GM13977 (cell line): ENCODE results near the gene TEX14.
A peak's percentile ranks its signal among the peaks of the same experiment; 100 is the strongest.
"Not testable (repeated sequence)": the region's sequence is repeated elsewhere in the genome, so short reads cannot be mapped to it uniquely, and the experiment has no call there.

ENCODE experiments used
- DNase-seq: peaks from one replicate; pipeline ENCODE4 v3.0.0; 2012; ENCODE audit warnings: low spot score
- CTCF ChIP-seq: IDR thresholded peaks from 2 replicates; pipeline ENCODE4 v1.5.1; 2012; ENCODE audit warnings: mild to moderate bottlenecking, control low read depth; ENCODE audit not compliant: insufficient read depth; ENCODE audit errors: extremely low read depth, missing control alignments
- in situ Hi-C: fragments of 300-500 bp; cut with MboI; formaldehyde crosslinking; loops from one replicate; pipeline ENCODE4 v1.12.0; 2022; ENCODE audit warnings: low sequenced_read_pairs, low pct_unique_long_range_greater_than_20kb, mixed read lengths, inconsistent platforms; ENCODE audit not compliant: unreplicated experiment

TEX14 gene

GRCh38 chr17:58693751-58694150, 1.9 kb upstream of the TEX14 start:
- in situ Hi-C loops: no loop called here
- TF ChIP-seq CTCF: no peak
- no peak for DNase-seq

GRCh38 chr17:58693208-58693607, 1.4 kb upstream of the TEX14 start:
- DNase-seq: no peak
- in situ Hi-C loops: no loop called here
- no peak for TF ChIP-seq CTCF

- peak; percentile 88 for DNase-seq
- in situ Hi-C loops: no loop called here
- no peak for TF ChIP-seq CTCF
Observed at GRCh38 chr17:58692239-58693055, 602 bp upstream of the TEX14 start, which contains the start of gene RAD51C. Gene RAD51C (plus strand): TSS chr17:58692602. CDS start chr17:58692644, 42 bp downstream.

- in situ Hi-C loops, DNase-seq: not testable (repeated sequence)
Observed at GRCh38 chr17:58690033-58690432, 1.8 kb downstream of the TEX14 start.

GRCh38 chr17:58688521-58688920, 3.3 kb downstream of the TEX14 start:
- DNase-seq: no peak
- in situ Hi-C loops: no loop called here
- TF ChIP-seq CTCF: no peak

- TF ChIP-seq CTCF: no peak
- no peak for DNase-seq
- in situ Hi-C loops: no loop called here
Observed at GRCh38 chr17:58686980-58687379, 4.9 kb downstream of the TEX14 start.

GRCh38 chr17:58684462-58684861, 7.4 kb downstream of the TEX14 start:
- DNase-seq, in situ Hi-C loops: not testable (repeated sequence)

- DNase-seq: no peak
- in situ Hi-C loops: no loop called here
- TF ChIP-seq CTCF: no peak
Observed at GRCh38 chr17:58684003-58684402, 7.8 kb downstream of the TEX14 start.
